Measurements from ENCODE around the gene CCDC149. TPM values are rescaled to one million over a fixed set of nuclear protein-coding genes. Genes with fewer than 3 reads are reported as not detected.

CCDC149 gene
- total and polyA plus RNA-seq, 12 donors, result 6.1 to 17.7 (median 9.3) TPM

GRCh38 chr4:24765376-24765988 lies 147.4 kb downstream of the CCDC149 start:
- Histone ChIP-seq H3K27me3 (no peaks in the 10 kb centered on the region), H3K36me3 (no peaks in the 10 kb centered on the region), H3K9me3 (peaks cover 0 to 7% (median 0%) of the 10 kb centered on the region in 11 donors), H3K4me1 (peaks cover 0 to 14% (median 0%) of the 10 kb centered on the region in 9 donors), H3K4me3 (no peak overlapping the region), H3K27ac (no peak overlapping the region)
- DNase-seq (no peak), ATAC-seq (no peak)
- 85 to 93% methylated on average over 4 of the region's 4 CpGs for WGBS, 2 donors
- intact Hi-C loops (cut with DNase I), result no loop called here
- TF ChIP-seq, protein P1, sequence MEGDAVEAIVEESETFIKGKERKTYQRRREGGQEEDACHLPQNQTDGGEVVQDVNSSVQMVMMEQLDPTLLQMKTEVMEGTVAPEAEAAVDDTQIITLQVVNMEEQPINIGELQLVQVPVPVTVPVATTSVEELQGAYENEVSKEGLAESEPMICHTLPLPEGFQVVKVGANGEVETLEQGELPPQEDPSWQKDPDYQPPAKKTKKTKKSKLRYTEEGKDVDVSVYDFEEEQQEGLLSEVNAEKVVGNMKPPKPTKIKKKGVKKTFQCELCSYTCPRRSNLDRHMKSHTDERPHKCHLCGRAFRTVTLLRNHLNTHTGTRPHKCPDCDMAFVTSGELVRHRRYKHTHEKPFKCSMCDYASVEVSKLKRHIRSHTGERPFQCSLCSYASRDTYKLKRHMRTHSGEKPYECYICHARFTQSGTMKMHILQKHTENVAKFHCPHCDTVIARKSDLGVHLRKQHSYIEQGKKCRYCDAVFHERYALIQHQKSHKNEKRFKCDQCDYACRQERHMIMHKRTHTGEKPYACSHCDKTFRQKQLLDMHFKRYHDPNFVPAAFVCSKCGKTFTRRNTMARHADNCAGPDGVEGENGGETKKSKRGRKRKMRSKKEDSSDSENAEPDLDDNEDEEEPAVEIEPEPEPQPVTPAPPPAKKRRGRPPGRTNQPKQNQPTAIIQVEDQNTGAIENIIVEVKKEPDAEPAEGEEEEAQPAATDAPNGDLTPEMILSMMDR (IDR thresholded peaks at IDR 0.05), result no peak

DNA sequence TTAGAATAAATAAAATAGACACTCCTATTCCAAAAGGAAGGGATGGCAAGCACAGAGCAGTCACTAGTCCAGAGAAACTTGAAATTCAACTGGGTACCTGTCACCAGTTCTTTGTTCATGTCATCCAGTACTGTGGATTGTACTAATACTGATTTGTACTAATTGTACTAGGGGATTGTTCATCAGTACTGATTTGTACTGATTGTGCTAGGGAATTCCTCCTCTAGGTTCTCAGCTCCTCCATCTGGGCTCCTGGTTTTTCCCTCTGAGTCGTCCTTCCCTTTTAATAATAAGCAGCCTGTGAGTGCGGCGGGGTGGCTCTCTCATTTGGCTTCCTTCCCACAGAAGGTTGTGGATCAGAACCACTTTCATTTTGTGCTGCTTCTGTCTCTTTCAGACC lies 148.5 kb downstream of the CCDC149 start:
- WGBS, 2 donors, result 77 to 79% methylated on average over 3 of the region's 3 CpGs
- Histone ChIP-seq H3K27ac (no peak overlapping the region), H3K27me3 (no peaks in the 10 kb centered on the region), H3K9me3 (peaks cover 0 to 7% (median 0%) of the 10 kb centered on the region in 11 donors), H3K4me1 (peaks cover 0 to 7% (median 0%) of the 10 kb centered on the region in 9 donors), H3K36me3 (no peaks in the 10 kb centered on the region), H3K4me3 (no peak overlapping the region)
- ATAC-seq, result no peak
- intact Hi-C loops (cut with DNase I), result no loop called here
- TF ChIP-seq, protein P1 (IDR thresholded peaks at IDR 0.05), result no peak
- DNase-seq, result no peak

- peaks cover 0 to 9% (median 0%) of the 10 kb centered on the region in 11 donors for H3K9me3 ChIP-seq
- ATAC-seq (peak in 1 of 8 donors; percentile 56), DNase-seq (no peak)
- no peaks in the 10 kb centered on the region for H3K36me3 ChIP-seq
- TF ChIP-seq, protein P1 (IDR thresholded peaks at IDR 0.05), result no peak
- no peaks in the 10 kb centered on the region for H3K27me3 ChIP-seq
- intact Hi-C loops (cut with DNase I), result no loop called here
- no peak overlapping the region for H3K4me3 ChIP-seq
- H3K4me1 ChIP-seq, result peaks cover 0 to 7% (median 0%) of the 10 kb centered on the region in 9 donors
- 42 to 47% methylated on average over 5 of the region's 5 CpGs for WGBS, 2 donors
- no peak overlapping the region for H3K27ac ChIP-seq
Observed at GRCh38 chr4:24763631-24764297, 149.1 kb downstream of the CCDC149 start.

Other genes starting within 250 kb of the CCDC149 start
- 100 to 1,000 TPM in 2 of 10 donors, 10 to 100 TPM in 8; 30.3 to 118 (median 56.2) TPM for gene SOD3, start 117.5 kb downstream of the CCDC149 start, total RNA-seq
- gene SOD3, start 117.5 kb downstream of the CCDC149 start, polyA plus RNA-seq, result 10 to 100 TPM; 15.1 to 31.9 TPM
- 1 to 10 TPM; 1.6 to 7.9 (median 2.5) TPM for gene LGI2, start 117.9 kb upstream of the CCDC149 start, total RNA-seq
- gene LGI2, start 117.9 kb upstream of the CCDC149 start, polyA plus RNA-seq, result 1 to 10 TPM in 1 of 2 donors, under 1 TPM in 1; 0.80 to 1.1 TPM
- 1 to 10 TPM; 2.9 to 9.1 (median 6.2) TPM for gene SEPSECS, start 247.4 kb upstream of the CCDC149 start, total RNA-seq
- gene SEPSECS, start 247.4 kb upstream of the CCDC149 start, polyA plus RNA-seq, result 1 to 10 TPM; 1.3 to 6.0 TPM

Measured in heart right ventricle (tissue), 16 donors.